LNCAP (cell line): ENCODE measurements around the gene GABBR2.

Source experiments
- TF ChIP-seq, protein P1 (sequence below): fragments of 450-650 bp; IDR thresholded peaks from 2 replicates; pipeline ENCODE4 v1.5.1; 2017; ENCODE audit warnings: mild to moderate bottlenecking

Gene GABBR2

DNA sequence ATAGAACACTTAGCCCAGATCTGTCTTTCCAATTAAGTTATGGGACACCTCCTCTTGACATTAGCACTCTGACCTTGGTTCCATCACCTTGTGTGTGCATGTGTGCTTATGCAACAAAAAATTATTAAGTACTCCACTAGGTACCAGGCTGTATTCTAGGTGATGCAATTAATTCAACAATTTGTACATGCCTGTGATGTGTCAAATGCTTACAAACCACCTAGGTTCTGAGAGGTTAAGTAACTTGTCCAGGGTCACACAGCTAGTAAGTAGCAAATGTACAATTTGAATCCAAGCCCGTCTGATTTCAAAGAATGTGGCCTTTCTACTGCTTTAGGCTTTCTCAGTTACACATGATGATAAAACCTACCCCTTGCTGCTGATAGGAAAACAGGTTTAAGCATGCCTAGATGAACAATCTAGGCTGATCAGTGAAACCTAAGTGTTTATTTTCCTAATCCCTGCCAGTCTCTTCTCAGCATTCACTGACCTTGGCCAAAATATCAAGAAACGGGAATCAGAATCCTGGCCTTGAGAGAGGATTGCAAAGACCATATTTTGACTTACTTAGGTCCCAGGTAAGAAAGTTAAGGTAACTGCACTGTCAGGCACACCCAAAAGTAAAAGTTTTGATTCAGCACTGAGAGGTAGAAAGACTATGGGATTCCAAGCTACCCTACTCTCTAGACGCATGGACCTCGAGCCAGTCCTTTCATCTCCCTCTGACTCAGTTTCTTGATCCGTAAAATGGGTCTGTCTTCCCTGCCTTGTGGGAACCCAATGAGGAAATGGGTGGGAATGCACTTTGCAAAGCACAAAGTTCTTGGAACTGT is 454.3 kb downstream of the GABBR2 start:
- TF ChIP-seq, protein P1, sequence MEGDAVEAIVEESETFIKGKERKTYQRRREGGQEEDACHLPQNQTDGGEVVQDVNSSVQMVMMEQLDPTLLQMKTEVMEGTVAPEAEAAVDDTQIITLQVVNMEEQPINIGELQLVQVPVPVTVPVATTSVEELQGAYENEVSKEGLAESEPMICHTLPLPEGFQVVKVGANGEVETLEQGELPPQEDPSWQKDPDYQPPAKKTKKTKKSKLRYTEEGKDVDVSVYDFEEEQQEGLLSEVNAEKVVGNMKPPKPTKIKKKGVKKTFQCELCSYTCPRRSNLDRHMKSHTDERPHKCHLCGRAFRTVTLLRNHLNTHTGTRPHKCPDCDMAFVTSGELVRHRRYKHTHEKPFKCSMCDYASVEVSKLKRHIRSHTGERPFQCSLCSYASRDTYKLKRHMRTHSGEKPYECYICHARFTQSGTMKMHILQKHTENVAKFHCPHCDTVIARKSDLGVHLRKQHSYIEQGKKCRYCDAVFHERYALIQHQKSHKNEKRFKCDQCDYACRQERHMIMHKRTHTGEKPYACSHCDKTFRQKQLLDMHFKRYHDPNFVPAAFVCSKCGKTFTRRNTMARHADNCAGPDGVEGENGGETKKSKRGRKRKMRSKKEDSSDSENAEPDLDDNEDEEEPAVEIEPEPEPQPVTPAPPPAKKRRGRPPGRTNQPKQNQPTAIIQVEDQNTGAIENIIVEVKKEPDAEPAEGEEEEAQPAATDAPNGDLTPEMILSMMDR = no peak

- TF ChIP-seq, protein P1 = no peak
These were observed 455.2 kb downstream of the GABBR2 start for GRCh38 chr9:98253565-98253964.

- TF ChIP-seq, protein P1 = no peak
These were observed 457.2 kb downstream of the GABBR2 start for GRCh38 chr9:98251551-98251950.

DNA sequence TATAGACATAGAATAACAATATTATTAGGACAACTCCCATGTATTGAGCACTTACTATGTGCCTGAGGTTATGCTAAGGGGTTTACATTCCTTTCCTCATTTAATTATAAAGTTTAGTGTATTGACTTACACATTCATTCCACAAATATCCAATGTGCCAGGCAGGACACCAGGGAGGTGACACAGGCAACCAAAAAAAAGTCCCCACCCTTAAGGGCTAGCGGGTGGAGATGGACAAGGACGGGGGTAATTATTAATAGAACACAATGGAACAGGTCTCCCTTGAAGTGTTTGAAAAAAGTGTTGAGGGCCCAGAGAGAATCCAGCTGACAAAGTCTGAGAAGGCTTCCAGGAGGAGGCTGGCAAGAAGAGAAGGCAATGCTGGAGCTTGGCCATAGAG is 459.0 kb downstream of the GABBR2 start:
- TF ChIP-seq, protein P1 = no peak

- TF ChIP-seq, protein P1 = no peak
These were observed 459.8 kb downstream of the GABBR2 start for GRCh38 chr9:98248737-98249474.

- TF ChIP-seq, protein P1 = no peak
These were observed 460.7 kb downstream of the GABBR2 start for GRCh38 chr9:98247831-98248657.

DNA sequence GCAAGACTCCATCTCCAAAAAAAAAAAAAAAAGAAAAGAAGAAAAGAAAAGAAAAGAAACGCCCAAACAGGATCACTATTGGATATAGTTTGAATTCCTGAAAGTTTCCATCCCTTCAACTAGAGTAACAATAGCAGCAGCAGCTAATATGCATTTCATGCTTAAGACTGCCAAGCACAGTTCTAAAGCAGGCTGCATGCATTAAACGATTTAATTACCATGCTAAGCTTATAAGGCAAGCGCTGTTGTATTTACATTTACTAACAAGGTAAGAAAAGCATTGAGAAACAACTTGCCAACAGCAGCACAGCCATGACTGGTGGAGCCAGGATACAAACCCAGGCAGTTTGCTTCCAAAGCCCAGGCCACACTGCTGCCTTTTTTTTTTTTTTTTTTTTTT is 466.3 kb downstream of the GABBR2 start:
- TF ChIP-seq, protein P1 = no peak
